Gastroesophageal sphincter (tissue), 3 donors: ENCODE data around the gene SMAGP.

Experiments used
- POLR2A ChIP-seq, 2 donors: fragments of 450-650 bp; IDR thresholded peaks; one replicate each; pipeline ENCODE4 v1.6.1; 2017; ENCODE audit warnings: antibody characterized with exemption in 2 of 2, mild to moderate bottlenecking in 2 of 2, moderate library complexity in 1 of 2
- TF ChIP-seq, protein P1 (sequence below), 4 experiments: fragments of 200-600 bp in 2 of 4; fragments of 450-650 bp in 2 of 4; sonication (generic) in 1 of 4; IDR thresholded peaks; one replicate each; pipeline ENCODE4 v1.5.1; 2017 to 2019; ENCODE audit warnings: antibody characterized with exemption in 4 of 4, mild to moderate bottlenecking in 2 of 4, moderate library complexity in 2 of 4

DNA sequence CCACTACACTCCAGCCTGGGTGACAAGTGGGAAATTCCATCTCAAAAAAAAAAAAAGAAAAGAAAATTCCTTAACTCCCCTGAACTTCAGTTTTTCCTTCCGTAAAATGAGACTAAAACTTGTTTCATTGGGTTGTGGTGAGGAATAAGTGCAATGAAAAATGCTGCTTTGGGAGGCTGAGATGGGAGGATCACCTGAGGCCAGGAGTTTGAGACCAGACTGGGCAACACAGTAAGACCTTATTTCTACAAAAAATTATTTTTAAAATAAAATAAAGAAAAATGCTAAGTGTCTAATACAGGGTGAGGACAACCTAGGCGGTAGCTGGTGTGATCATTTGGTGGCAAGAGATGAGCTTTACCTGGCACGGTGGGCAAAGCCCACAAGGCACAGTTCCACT, 6.9 kb downstream of the SMAGP start:
- TF ChIP-seq POLR2A (IDR thresholded peaks at IDR 0.05): no peak
- TF ChIP-seq, protein P1, sequence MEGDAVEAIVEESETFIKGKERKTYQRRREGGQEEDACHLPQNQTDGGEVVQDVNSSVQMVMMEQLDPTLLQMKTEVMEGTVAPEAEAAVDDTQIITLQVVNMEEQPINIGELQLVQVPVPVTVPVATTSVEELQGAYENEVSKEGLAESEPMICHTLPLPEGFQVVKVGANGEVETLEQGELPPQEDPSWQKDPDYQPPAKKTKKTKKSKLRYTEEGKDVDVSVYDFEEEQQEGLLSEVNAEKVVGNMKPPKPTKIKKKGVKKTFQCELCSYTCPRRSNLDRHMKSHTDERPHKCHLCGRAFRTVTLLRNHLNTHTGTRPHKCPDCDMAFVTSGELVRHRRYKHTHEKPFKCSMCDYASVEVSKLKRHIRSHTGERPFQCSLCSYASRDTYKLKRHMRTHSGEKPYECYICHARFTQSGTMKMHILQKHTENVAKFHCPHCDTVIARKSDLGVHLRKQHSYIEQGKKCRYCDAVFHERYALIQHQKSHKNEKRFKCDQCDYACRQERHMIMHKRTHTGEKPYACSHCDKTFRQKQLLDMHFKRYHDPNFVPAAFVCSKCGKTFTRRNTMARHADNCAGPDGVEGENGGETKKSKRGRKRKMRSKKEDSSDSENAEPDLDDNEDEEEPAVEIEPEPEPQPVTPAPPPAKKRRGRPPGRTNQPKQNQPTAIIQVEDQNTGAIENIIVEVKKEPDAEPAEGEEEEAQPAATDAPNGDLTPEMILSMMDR (IDR thresholded peaks at IDR 0.05): no peak
